ENCODE measurements around the gene SH3BP5. TPM values are rescaled to one million over a fixed set of nuclear protein-coding genes. Genes with fewer than 3 reads are reported as not detected.

SH3BP5 gene
- total and polyA plus RNA-seq, 9 donors: 80.4 to 205 (median 142) TPM

DNA sequence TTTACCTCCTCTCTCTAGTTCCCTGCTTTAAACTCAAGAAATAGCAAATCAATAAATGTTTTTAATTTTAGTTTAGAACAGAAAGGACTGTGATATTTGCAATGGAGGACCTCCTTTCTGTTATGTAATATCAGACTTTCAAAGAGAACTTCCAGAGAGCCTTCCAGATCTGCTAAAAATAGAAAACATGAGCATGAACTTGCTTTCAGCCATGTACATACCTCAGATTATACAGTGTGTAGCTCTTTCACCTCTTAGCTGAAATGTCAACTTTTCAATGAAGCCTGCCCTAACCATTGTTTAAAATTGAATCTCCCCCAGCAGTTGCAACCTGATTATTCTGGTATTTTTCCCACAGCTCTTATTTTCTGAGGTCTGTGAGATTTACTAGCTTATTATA is 113.7 kb downstream of the SH3BP5 start:
- TF ChIP-seq POLR2A (IDR thresholded peaks at IDR 0.05): no peak
- TF ChIP-seq EP300 (IDR thresholded peaks at IDR 0.05): no peak
- TF ChIP-seq, protein P1, sequence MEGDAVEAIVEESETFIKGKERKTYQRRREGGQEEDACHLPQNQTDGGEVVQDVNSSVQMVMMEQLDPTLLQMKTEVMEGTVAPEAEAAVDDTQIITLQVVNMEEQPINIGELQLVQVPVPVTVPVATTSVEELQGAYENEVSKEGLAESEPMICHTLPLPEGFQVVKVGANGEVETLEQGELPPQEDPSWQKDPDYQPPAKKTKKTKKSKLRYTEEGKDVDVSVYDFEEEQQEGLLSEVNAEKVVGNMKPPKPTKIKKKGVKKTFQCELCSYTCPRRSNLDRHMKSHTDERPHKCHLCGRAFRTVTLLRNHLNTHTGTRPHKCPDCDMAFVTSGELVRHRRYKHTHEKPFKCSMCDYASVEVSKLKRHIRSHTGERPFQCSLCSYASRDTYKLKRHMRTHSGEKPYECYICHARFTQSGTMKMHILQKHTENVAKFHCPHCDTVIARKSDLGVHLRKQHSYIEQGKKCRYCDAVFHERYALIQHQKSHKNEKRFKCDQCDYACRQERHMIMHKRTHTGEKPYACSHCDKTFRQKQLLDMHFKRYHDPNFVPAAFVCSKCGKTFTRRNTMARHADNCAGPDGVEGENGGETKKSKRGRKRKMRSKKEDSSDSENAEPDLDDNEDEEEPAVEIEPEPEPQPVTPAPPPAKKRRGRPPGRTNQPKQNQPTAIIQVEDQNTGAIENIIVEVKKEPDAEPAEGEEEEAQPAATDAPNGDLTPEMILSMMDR (IDR thresholded peaks at IDR 0.05): no peak
- Histone ChIP-seq H3K36me3 (no peaks in the 10 kb centered on the region), H3K27me3 (no peaks in the 10 kb centered on the region), H3K9me3 (no peaks in the 10 kb centered on the region), H3K27ac (no peak overlapping the region), H3K4me1 (ENCODE audit: insufficient read depth) (peaks cover 2% of the 10 kb centered on the region), H3K4me3 (no peak overlapping the region)
- DNase-seq: no peak
- intact Hi-C loops (cut with DNase I): no loop called here

DNA sequence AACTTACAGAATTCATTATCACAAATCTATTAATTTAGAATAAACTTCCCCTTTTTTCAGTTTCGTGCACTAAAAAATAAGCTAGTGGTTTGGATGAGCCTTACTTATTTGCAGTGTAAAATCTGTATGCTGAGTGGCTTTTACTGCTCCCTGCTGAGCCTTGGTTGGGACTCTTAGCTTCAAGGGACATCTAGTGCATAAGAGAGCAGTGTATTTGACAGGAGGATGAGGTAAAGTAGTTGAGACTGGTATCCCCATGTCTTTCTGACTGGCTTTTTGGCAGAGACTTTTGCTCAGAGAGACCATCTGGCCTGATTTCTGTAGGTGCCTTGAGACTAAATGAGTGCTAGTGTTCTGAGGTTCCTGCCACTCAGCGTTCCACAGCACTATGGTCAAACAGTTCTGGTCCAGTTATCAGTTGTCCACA is 114.5 kb downstream of the SH3BP5 start:
- Histone ChIP-seq H3K4me3 (no peak overlapping the region), H3K36me3 (no peaks in the 10 kb centered on the region), H3K4me1 (ENCODE audit: insufficient read depth) (peaks cover 2% of the 10 kb centered on the region), H3K27ac (no peak overlapping the region), H3K27me3 (no peaks in the 10 kb centered on the region), H3K9me3 (no peaks in the 10 kb centered on the region)
- intact Hi-C loops (cut with DNase I): no loop called here
- DNase-seq: no peak
- 88 to 93% (median 88%) methylated on average over 2 of the region's 2 CpGs for WGBS, 3 donors
- TF ChIP-seq POLR2A (IDR thresholded peaks at IDR 0.05) (no peak), EP300 (IDR thresholded peaks at IDR 0.05) (no peak)
- TF ChIP-seq, protein P1 (IDR thresholded peaks at IDR 0.05): no peak

DNA sequence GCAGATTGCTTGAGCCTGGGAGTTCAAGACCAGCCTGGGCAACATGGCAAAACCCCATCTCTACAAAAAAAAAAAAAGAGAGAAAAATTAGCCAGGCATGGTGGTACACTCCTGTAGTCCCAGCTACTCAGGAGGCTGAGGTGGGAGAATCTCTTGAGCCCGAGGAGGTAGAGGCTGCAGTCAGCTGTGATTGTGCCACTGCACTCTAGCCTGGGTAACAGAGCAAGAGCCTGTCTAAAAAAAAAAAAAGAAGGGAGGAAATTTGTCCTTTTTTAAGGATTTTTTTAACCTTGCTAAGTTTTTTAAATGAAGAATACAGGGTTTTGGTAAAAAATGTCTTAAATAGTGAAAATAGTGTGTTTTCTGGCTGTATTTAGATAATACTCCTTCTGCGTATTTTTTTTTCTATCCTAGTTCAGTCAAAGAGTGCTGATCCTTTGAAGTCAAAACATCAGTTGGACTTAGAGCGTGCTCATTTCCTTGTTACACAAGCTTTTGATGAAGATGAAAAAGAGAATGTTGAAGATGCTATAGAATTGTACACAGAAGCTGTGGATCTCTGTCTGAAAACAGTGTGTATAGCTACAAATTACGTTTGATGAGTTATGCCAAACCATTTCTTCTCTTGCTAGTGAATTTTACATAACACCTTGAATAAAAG is 115.2 kb downstream of the SH3BP5 start:
- no peak overlapping the region for H3K27ac ChIP-seq
- no peaks in the 10 kb centered on the region for H3K27me3 ChIP-seq
- intact Hi-C loops (cut with DNase I): no loop called here
- no peaks in the 10 kb centered on the region for H3K36me3 ChIP-seq
- peaks cover 2% of the 10 kb centered on the region for H3K4me1 ChIP-seq (ENCODE audit: insufficient read depth)
- TF ChIP-seq, protein P1 (IDR thresholded peaks at IDR 0.05): no peak
- TF ChIP-seq POLR2A (IDR thresholded peaks at IDR 0.05) (no peak), EP300 (IDR thresholded peaks at IDR 0.05) (no peak)
- H3K9me3 ChIP-seq: no peaks in the 10 kb centered on the region
- WGBS, 3 donors: 92 to 96% (median 95%) methylated on average over 4 of the region's 4 CpGs
- no peak for DNase-seq
- H3K4me3 ChIP-seq: no peak overlapping the region

DNA sequence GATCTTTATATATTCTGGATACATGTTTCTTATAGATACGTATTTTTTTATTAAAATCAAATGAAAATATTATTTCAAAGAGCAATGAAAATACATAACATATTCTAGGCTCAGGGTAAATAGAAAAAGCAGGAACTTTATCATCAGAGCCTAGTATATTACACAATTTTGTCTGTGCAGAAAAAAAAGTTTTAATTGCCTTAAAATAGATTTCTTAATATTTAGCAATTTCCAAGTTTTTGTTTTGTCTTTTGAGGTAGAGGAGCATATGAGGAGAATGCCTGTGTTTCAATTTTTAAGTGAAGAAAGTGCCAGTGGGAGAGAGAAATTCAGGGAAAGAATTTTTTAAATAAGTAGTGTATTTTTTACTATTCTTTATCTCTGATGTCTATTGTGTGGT is 115.9 kb downstream of the SH3BP5 start:
- Histone ChIP-seq H3K27me3 (no peaks in the 10 kb centered on the region), H3K27ac (no peak overlapping the region), H3K9me3 (no peaks in the 10 kb centered on the region), H3K36me3 (no peaks in the 10 kb centered on the region), H3K4me3 (no peak overlapping the region), H3K4me1 (ENCODE audit: insufficient read depth) (peaks cover 2% of the 10 kb centered on the region)
- DNase-seq: no peak
- 75 to 84% (median 75%) methylated on average over 1 of the region's 1 CpG for WGBS, 3 donors
- TF ChIP-seq POLR2A (IDR thresholded peaks at IDR 0.05): no peak
- TF ChIP-seq, protein P1 (IDR thresholded peaks at IDR 0.05): no peak
- no peak for TF ChIP-seq EP300 (IDR thresholded peaks at IDR 0.05)
- intact Hi-C loops (cut with DNase I): no loop called here
